ENCODE results near the gene ZNF689. TPM values are rescaled to one million over a fixed set of nuclear protein-coding genes. Genes with fewer than 3 reads are reported as not detected.
"Not testable (repeated sequence)": the region's sequence is repeated elsewhere in the genome, so short reads cannot be mapped to it uniquely, and the experiment has no call there.

Gene ZNF689
- total and polyA plus RNA-seq, 7 donors = 3.6 to 10.3 (median 7.9) TPM

DNA sequence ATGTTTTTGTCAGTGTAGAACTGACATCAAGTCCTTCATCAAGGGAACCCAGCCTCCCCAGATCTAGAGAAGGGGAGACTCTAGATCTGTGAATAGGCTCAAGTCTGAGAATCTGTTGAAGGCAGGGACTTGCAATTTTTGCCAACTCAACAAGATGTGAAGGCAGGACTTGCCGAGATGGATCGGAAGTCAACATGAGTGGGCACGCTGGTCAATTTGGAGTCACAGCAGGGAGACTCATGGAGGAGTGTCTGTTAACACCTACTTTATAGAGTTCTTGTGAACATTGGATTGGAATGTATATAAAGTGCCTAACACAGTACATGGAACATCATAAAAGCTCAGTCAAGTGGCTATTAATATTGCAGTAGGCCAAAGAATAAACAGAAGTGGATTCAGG, 10.0 kb downstream of the ZNF689 start:
- no peak for TF ChIP-seq POLR2A (IDR thresholded peaks at IDR 0.05)
- TF ChIP-seq, protein P1, sequence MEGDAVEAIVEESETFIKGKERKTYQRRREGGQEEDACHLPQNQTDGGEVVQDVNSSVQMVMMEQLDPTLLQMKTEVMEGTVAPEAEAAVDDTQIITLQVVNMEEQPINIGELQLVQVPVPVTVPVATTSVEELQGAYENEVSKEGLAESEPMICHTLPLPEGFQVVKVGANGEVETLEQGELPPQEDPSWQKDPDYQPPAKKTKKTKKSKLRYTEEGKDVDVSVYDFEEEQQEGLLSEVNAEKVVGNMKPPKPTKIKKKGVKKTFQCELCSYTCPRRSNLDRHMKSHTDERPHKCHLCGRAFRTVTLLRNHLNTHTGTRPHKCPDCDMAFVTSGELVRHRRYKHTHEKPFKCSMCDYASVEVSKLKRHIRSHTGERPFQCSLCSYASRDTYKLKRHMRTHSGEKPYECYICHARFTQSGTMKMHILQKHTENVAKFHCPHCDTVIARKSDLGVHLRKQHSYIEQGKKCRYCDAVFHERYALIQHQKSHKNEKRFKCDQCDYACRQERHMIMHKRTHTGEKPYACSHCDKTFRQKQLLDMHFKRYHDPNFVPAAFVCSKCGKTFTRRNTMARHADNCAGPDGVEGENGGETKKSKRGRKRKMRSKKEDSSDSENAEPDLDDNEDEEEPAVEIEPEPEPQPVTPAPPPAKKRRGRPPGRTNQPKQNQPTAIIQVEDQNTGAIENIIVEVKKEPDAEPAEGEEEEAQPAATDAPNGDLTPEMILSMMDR (IDR thresholded peaks at IDR 0.05) = no peak
- TF ChIP-seq EP300 (IDR thresholded peaks at IDR 0.05) = no peak
- TF ChIP-seq POLR2AphosphoS5 (IDR thresholded peaks at IDR 0.05) = no peak

DNA sequence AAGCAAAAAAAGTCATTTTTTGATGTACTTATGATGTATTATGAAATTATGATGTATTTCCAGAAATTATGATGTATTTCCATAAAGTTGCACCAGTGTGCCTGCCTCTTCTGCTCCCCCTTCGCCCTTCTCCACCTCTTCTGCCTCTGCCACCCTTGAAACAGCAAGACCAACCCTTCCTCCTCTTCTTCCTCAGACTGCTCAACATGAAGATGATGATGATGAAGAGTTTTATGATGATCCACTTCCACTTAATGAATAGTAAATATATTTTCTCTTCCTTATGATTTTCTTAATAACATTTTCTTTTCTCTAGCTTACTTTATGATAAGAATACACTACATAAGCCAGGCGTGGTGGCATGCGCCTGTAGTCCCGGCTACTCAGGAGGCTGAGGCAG, 17.3 kb downstream of the ZNF689 start:
- no peak for TF ChIP-seq POLR2AphosphoS5 (IDR thresholded peaks at IDR 0.05)
- TF ChIP-seq EP300 (IDR thresholded peaks at IDR 0.05) = no peak
- TF ChIP-seq POLR2A (IDR thresholded peaks at IDR 0.05) = no peak
- TF ChIP-seq, protein P1 (IDR thresholded peaks at IDR 0.05) = no peak
- Histone ChIP-seq H3K9me3 (no peaks in the 10 kb centered on the region), H3K4me1 (no peaks in the 10 kb centered on the region), H3K36me3 (no peaks in the 10 kb centered on the region), H3K27me3 (no peaks in the 10 kb centered on the region), H3K27ac (no peak overlapping the region), H3K4me3 (no peak overlapping the region)
- intact Hi-C loops (cut with DNase I) = no loop called here
- 95 to 98% methylated on average over 4 of the region's 4 CpGs for WGBS, 2 donors
- DNase-seq = no peak

More for the DNA sequence above, 10.0 kb downstream of the ZNF689 start:
- DNase-seq = no peak
- no peak overlapping the region for H3K27ac ChIP-seq
- H3K4me1 ChIP-seq = peaks cover 0 to 9% (median 4%) of the 10 kb centered on the region in 4 donors
- peaks cover 5 to 26% (median 19%) of the 10 kb centered on the region in 4 donors for H3K36me3 ChIP-seq
- 96% methylated on average over 3 of the region's 3 CpGs for WGBS, 2 donors
- no peak overlapping the region for H3K4me3 ChIP-seq
- no peaks in the 10 kb centered on the region for H3K9me3 ChIP-seq
- H3K27me3 ChIP-seq = no peaks in the 10 kb centered on the region
- intact Hi-C loops (cut with DNase I) = no loop called here

DNA sequence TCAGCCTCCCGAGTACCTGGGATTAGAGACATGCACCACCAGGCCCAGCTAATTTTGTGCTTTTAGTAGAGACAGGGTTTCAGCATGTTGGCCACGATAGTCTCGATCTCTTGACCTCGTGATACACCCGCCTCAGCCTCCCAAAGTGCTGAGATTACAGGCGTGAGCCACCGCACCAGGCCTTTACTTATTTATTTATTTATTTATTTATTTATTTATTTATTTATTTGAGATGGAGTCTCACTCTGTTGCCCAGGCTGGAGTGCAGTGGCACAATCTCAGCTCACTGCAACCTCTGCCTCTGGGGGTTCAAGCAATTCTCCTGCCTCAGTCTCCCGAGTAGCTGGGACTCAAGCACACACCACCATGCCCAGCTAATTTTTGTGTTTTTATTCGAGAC, 19.3 kb downstream of the ZNF689 start:
- H3K36me3 ChIP-seq; intact Hi-C loops (cut with DNase I); H3K4me1 ChIP-seq; H3K27ac ChIP-seq; DNase-seq; H3K27me3 ChIP-seq; H3K4me3 ChIP-seq; H3K9me3 ChIP-seq: not testable (repeated sequence)
- 97 to 98% methylated on average over 9 of the region's 9 CpGs for WGBS, 2 donors

GRCh38 chr16:30589582-30589981, 20.6 kb downstream of the ZNF689 start:
- H3K27ac ChIP-seq; H3K4me3 ChIP-seq; intact Hi-C loops (cut with DNase I); H3K36me3 ChIP-seq; H3K9me3 ChIP-seq; DNase-seq; H3K27me3 ChIP-seq: not testable (repeated sequence)
- peaks cover 0 to 13% (median 9%) of the 10 kb centered on the region in 4 donors for H3K4me1 ChIP-seq
- 89 to 94% methylated on average over 2 of the region's 2 CpGs for WGBS, 2 donors

DNA sequence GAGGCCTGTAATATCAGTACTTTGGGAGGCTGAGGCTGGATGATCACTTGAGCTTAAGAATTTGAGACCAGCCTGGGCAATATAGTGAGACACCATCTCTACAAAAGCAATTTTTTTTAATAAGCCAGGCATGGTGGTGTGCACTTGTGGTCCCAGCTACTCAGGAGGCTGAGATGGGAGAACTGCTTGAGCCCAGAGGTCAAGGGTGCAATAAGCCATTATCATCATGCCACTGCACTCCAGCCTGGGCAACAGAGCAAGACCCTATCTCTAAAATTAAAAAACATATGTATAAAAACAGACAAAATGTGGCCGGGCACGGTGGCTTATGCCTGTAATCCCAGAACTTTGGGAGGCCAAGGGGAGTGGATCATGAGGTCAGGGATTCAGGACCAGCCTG, 21.5 kb downstream of the ZNF689 start:
- Histone ChIP-seq H3K27ac (no peak overlapping the region), H3K36me3 (peaks cover 0 to 4% (median 0%) of the 10 kb centered on the region in 4 donors), H3K27me3 (no peaks in the 10 kb centered on the region), H3K4me3 (no peak overlapping the region), H3K4me1 (peaks cover 0 to 20% (median 17%) of the 10 kb centered on the region in 4 donors), H3K9me3 (no peaks in the 10 kb centered on the region)
- WGBS, 2 donors = 91 to 95% methylated on average over 2 of the region's 2 CpGs
- DNase-seq = no peak
- intact Hi-C loops (cut with DNase I) = no loop called here
- no peak for TF ChIP-seq EP300 (IDR thresholded peaks at IDR 0.05)
- no peak for TF ChIP-seq POLR2A (IDR thresholded peaks at IDR 0.05)
- TF ChIP-seq, protein P1 (IDR thresholded peaks at IDR 0.05) = no peak

Data from sigmoid colon (tissue), 7 donors.